Breast epithelium (tissue), 3 donors: Measurements from ENCODE around the gene IGF2.

Experiments
- POLR2A ChIP-seq: fragments of 450-650 bp; IDR thresholded peaks from one replicate; pipeline ENCODE4 v1.6.1; 2016; ENCODE audit warnings: antibody characterized with exemption, mild to moderate bottlenecking, moderate library complexity
- POLR2AphosphoS5 ChIP-seq, 3 donors: sonication (generic); formaldehyde crosslinking; IDR thresholded peaks; one replicate each; pipeline ENCODE4 v1.6.1; 2017; ENCODE audit warnings: antibody characterized with exemption in 3 of 3
- TF ChIP-seq, protein P1 (sequence below), 3 donors: fragments of 450-650 bp; IDR thresholded peaks; one replicate each; pipeline ENCODE4 v1.5.1; 2016 to 2017; ENCODE audit warnings: antibody characterized with exemption in 3 of 3, mild to moderate bottlenecking in 3 of 3, moderate library complexity in 3 of 3

DNA sequence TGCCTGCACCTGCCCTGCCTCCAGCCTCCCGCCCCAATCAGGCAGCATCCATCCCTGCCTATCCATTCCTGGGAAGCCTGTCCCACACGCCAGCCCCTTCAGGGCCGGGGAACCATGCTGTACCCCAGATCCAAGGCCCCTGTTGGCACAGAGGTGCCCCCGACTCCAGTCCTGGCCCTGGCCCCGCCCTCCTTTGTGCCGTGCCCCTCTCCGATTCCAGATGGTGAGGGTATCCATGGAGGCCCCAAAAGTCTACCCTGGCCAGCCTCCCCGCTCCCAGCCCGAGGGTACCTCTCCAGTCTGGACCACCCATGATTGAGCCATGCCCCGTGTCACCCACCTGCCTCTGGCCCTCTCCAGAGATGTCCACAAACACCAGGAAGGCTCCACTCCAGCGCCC lies 35.2 kb upstream of the IGF2 start:
- TF ChIP-seq POLR2A, result no peak
- TF ChIP-seq, protein P1, sequence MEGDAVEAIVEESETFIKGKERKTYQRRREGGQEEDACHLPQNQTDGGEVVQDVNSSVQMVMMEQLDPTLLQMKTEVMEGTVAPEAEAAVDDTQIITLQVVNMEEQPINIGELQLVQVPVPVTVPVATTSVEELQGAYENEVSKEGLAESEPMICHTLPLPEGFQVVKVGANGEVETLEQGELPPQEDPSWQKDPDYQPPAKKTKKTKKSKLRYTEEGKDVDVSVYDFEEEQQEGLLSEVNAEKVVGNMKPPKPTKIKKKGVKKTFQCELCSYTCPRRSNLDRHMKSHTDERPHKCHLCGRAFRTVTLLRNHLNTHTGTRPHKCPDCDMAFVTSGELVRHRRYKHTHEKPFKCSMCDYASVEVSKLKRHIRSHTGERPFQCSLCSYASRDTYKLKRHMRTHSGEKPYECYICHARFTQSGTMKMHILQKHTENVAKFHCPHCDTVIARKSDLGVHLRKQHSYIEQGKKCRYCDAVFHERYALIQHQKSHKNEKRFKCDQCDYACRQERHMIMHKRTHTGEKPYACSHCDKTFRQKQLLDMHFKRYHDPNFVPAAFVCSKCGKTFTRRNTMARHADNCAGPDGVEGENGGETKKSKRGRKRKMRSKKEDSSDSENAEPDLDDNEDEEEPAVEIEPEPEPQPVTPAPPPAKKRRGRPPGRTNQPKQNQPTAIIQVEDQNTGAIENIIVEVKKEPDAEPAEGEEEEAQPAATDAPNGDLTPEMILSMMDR (IDR thresholded peaks at IDR 0.05), result no peak
- no peak for TF ChIP-seq POLR2AphosphoS5 (IDR thresholded peaks at IDR 0.05)
